SJSA1 (cell line): Measurements from ENCODE around the gene NPAS3. TPM values are rescaled to one million over a fixed set of nuclear protein-coding genes. Genes with fewer than 3 reads are reported as not detected.

ENCODE experiments used
- DNase-seq, 2 experiments: peaks; one replicate each; pipeline ENCODE4 v3.0.0-alpha.2; 2015 to 2020; ENCODE audit warnings: low spot score in 2 of 2, low read depth in 1 of 2
- H3K27ac ChIP-seq: fragments of 250-450 bp; sonication (Bioruptor Pico); 2 replicates; pipeline ENCODE4 v1.5.1; 2020; ENCODE audit warnings: mild to moderate bottlenecking, moderate library complexity
- H3K27me3 ChIP-seq: fragments of 250-450 bp; sonication (Bioruptor Pico); replicated peaks from 2 replicates; pipeline ENCODE4 v1.5.1; 2020; ENCODE audit warnings: mild to moderate bottlenecking, moderate library complexity
- H3K36me3 ChIP-seq: fragments of 250-450 bp; sonication (Bioruptor Pico); 2 replicates; pipeline ENCODE4 v1.5.1; 2020; ENCODE audit warnings: mild to moderate bottlenecking
- H3K4me1 ChIP-seq: fragments of 250-450 bp; sonication (Bioruptor Pico); replicated peaks from 2 replicates; pipeline ENCODE4 v1.6.1; 2021; ENCODE audit warnings: mild to moderate bottlenecking
- H3K4me3 ChIP-seq: fragments of 250-450 bp; sonication (Bioruptor Pico); 2 replicates; pipeline ENCODE4 v1.5.1; 2020; ENCODE audit warnings: mild to moderate bottlenecking
- H3K9me3 ChIP-seq: fragments of 250-450 bp; sonication (Bioruptor Pico); replicated peaks from 2 replicates; pipeline ENCODE4 v1.5.1; 2020; ENCODE audit warnings: mild to moderate bottlenecking
- total RNA-seq: library from RNA; depleted of rRNA; stranded (reverse); fragments of >200 nt; shearing (Covaris generic); gene quantifications from 2 replicates; pipeline ENCODE4 v1.2.3, GENCODE V29; 2014

NPAS3 gene
- total RNA-seq, 1 experiment from 2014 or later = 0.26 TPM

DNA sequence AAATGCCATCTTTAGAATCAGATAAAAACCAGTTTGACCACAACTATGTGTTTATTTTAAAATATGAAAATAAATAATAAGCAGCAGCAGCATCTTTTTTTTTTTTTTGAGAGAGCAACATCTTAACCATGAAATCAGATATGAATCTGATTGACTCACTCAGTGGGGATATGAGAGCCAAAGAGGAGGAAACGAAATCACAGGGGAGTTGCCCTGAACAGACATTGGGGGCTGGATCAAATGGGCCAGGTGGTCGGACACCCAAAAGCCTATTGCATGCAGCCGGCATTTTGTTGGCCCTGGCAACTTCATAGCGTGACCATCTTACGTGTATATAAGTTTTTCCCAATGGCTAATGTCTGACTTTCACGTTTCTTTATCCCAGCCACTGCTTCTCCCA, 321.1 kb downstream of the NPAS3 start:
- Histone ChIP-seq H3K27me3 (no peaks in the 10 kb centered on the region), H3K4me3 (no peak overlapping the region), H3K4me1 (no peaks in the 10 kb centered on the region), H3K27ac (no peak overlapping the region), H3K36me3 (no peaks in the 10 kb centered on the region), H3K9me3 (no peaks in the 10 kb centered on the region)
- DNase-seq = no peak

GRCh38 chr14:33271216-33271615, 332.5 kb downstream of the NPAS3 start:
- Histone ChIP-seq H3K27ac (no peak overlapping the region), H3K9me3 (no peaks in the 10 kb centered on the region), H3K36me3 (no peaks in the 10 kb centered on the region), H3K4me3 (no peak overlapping the region), H3K27me3 (no peaks in the 10 kb centered on the region), H3K4me1 (no peaks in the 10 kb centered on the region)
- DNase-seq = no peak

GRCh38 chr14:33271891-33272290, 333.2 kb downstream of the NPAS3 start:
- Histone ChIP-seq H3K4me1 (no peaks in the 10 kb centered on the region), H3K27ac (no peak overlapping the region), H3K9me3 (no peaks in the 10 kb centered on the region), H3K4me3 (no peak overlapping the region), H3K36me3 (no peaks in the 10 kb centered on the region), H3K27me3 (no peaks in the 10 kb centered on the region)
- no peak for DNase-seq

DNA sequence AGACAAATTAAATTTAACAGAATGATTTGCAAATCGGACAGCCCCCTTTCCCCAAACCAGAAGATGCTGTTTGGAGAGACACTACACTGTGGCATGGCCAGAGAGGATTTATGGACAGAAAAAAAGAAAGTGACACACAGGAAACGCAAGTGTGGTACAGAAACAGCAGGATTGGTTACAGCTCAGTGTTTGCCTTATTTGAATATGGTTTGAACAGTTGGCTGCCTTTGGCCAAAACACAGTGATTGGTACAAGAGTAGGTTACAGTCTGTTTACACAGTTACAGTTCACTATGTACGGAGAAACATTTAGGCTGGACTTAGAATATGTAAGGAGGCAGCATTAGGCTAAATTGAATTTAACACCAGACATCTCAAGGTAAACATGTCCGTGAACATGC, 335.3 kb downstream of the NPAS3 start:
- no peaks in the 10 kb centered on the region for H3K36me3 ChIP-seq
- no peaks in the 10 kb centered on the region for H3K27me3 ChIP-seq

GRCh38 chr14:33275879-33276278, 337.2 kb downstream of the NPAS3 start:
- no peak for DNase-seq
- H3K27ac ChIP-seq = no peak overlapping the region
- H3K4me1 ChIP-seq = no peaks in the 10 kb centered on the region
- H3K36me3 ChIP-seq = no peaks in the 10 kb centered on the region
- H3K4me3 ChIP-seq = no peak overlapping the region
- no peaks in the 10 kb centered on the region for H3K27me3 ChIP-seq
- H3K9me3 ChIP-seq = no peaks in the 10 kb centered on the region

More for the DNA sequence above, 335.3 kb downstream of the NPAS3 start:
- Histone ChIP-seq H3K4me1 (no peaks in the 10 kb centered on the region), H3K27ac (no peak overlapping the region), H3K4me3 (no peak overlapping the region), H3K9me3 (no peaks in the 10 kb centered on the region)
- no peak for DNase-seq

DNA sequence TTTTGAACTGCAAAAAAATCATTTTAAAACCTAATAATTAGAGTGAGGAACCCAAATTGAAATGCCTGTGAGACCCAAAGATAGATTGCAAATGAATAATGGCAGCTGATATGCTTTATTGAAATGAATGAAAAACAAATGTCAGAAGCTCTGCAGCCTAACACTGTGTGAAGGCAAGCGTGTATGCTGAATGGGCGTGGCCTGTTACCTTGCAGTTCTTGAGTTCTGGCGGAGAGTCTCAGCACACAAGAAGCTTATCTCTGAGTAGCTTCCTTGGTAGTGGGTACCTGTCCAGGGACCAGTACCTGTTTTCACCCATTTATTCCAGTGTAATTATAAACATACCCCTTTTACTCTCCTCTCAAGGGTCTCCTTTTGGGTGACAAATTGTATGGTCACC, 341.2 kb downstream of the NPAS3 start:
- Histone ChIP-seq H3K4me1 (no peaks in the 10 kb centered on the region), H3K27ac (no peak overlapping the region), H3K9me3 (no peaks in the 10 kb centered on the region), H3K4me3 (no peak overlapping the region), H3K36me3 (no peaks in the 10 kb centered on the region), H3K27me3 (no peaks in the 10 kb centered on the region)
- DNase-seq = no peak

DNA sequence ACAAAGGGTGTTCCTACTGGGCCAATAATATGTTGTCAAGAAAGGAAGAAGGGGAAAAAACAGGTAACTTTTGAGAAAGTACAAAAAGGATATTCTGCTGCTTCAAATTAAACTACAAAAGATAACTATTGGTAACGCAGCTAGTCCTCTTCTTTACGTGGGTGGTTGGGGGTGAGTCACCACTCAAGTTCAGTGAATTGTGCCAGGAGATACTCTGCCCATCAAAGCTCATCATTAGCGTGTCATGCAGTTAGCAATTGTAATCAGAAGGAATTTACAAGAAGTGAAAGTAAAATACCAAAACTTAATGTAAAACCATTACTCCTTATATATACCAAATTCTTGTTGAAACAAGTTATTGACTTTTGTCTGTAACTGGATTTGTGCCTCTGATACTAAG, 342.0 kb downstream of the NPAS3 start:
- Histone ChIP-seq H3K27ac (no peak overlapping the region), H3K27me3 (no peaks in the 10 kb centered on the region), H3K4me1 (no peaks in the 10 kb centered on the region), H3K9me3 (no peaks in the 10 kb centered on the region), H3K36me3 (no peaks in the 10 kb centered on the region), H3K4me3 (no peak overlapping the region)
- DNase-seq = no peak

- Histone ChIP-seq H3K4me3 (no peak overlapping the region), H3K36me3 (no peaks in the 10 kb centered on the region), H3K4me1 (no peaks in the 10 kb centered on the region), H3K27me3 (no peaks in the 10 kb centered on the region; the same call in 1 of the 2 replicates), H3K9me3 (no peaks in the 10 kb centered on the region), H3K27ac (no peak overlapping the region)
- DNase-seq = no peak
Observed at GRCh38 chr14:33282331-33283230, 343.9 kb downstream of the NPAS3 start.

DNA sequence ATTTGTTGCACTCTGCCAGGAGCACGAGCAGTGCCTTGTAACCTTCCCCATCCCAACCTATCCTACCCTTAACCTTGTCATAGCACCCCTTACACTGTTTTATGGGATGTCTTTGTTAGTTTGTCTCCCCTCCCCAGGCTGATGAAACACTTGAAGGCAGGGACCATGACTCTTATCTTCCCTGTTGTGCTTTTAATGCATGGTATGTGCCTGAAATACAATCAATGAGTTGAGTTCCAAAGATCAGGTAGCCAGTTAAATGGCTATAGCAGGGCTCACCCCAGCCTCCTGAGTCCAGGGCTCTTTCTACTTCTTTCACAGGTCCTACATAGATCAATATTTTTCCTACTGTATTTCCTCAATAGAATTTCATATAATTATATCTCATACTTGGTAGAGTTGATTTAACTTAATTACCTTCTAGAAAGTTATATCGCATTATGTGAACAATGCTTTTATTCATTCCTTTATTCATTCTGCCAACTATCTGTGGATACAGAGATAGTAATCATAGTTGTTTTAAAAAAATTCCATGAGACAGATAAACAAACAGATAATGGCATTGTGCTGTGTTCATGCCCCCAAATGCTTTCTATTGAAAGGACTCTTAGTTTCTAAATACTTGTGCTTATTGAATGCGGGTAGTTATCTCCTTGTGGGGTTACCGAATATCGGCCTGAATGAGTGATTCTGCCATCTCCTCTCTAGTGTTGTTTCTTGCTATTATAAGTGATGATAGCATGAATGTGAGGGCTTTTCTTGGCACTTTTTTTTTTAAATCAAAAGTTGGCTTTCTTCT, 347.4 kb downstream of the NPAS3 start:
- no peaks in the 10 kb centered on the region for H3K36me3 ChIP-seq
- H3K27ac ChIP-seq = no peak overlapping the region
- H3K4me3 ChIP-seq = no peak overlapping the region
- H3K27me3 ChIP-seq = no peaks in the 10 kb centered on the region; the same call in 1 of the 2 replicates
- no peaks in the 10 kb centered on the region for H3K9me3 ChIP-seq
- no peak for DNase-seq
- no peaks in the 10 kb centered on the region for H3K4me1 ChIP-seq

- Histone ChIP-seq H3K27ac (no peak overlapping the region), H3K36me3 (no peaks in the 10 kb centered on the region), H3K27me3 (no peaks in the 10 kb centered on the region; the same call in 1 of the 2 replicates), H3K9me3 (no peaks in the 10 kb centered on the region), H3K4me3 (no peak overlapping the region), H3K4me1 (no peaks in the 10 kb centered on the region)
- no peak for DNase-seq
Observed at GRCh38 chr14:33287189-33287588, 348.5 kb downstream of the NPAS3 start.

GRCh38 chr14:33290641-33291040, 352.0 kb downstream of the NPAS3 start:
- Histone ChIP-seq H3K4me3 (no peak overlapping the region), H3K27ac (no peak overlapping the region), H3K9me3 (no peaks in the 10 kb centered on the region), H3K27me3 (no peaks in the 10 kb centered on the region; the same call in 1 of the 2 replicates), H3K4me1 (no peaks in the 10 kb centered on the region), H3K36me3 (no peaks in the 10 kb centered on the region)
- DNase-seq = no peak

DNA sequence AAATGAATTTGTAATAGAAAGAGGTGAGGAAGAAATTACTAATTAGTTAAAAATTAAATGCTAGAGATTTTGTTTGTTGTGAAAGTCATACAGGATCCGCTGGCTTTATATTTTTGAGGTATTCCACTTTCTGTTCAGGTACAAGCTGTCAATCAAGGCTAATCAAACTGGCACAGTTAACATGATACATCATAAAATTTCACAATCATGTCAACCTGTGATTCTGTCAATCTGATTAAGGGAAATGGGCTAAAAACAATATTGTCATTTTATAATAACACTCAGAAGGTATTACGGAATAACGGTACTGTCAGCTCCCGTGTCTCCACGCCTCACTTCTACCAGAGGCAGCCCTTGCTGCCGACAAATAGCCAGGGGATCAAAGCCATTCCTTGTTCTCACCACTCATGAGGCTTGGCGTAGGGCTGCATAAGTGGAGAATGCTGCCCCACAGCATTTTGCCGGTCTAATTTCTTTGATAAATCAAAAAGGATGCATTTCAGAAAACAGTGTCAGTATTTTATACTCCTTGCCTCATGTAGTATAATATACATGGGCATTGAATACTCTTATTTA, 352.9 kb downstream of the NPAS3 start:
- Histone ChIP-seq H3K27me3 (no peaks in the 10 kb centered on the region; the same call in 1 of the 2 replicates), H3K4me3 (no peak overlapping the region), H3K4me1 (no peaks in the 10 kb centered on the region), H3K27ac (no peak overlapping the region), H3K36me3 (no peaks in the 10 kb centered on the region), H3K9me3 (no peaks in the 10 kb centered on the region)
- DNase-seq = no peak

GRCh38 chr14:33294419-33294818, 355.7 kb downstream of the NPAS3 start:
- Histone ChIP-seq H3K9me3 (no peaks in the 10 kb centered on the region), H3K4me1 (no peaks in the 10 kb centered on the region), H3K27ac (no peak overlapping the region), H3K27me3 (no peaks in the 10 kb centered on the region), H3K4me3 (no peak overlapping the region), H3K36me3 (no peaks in the 10 kb centered on the region)
- no peak for DNase-seq

DNA sequence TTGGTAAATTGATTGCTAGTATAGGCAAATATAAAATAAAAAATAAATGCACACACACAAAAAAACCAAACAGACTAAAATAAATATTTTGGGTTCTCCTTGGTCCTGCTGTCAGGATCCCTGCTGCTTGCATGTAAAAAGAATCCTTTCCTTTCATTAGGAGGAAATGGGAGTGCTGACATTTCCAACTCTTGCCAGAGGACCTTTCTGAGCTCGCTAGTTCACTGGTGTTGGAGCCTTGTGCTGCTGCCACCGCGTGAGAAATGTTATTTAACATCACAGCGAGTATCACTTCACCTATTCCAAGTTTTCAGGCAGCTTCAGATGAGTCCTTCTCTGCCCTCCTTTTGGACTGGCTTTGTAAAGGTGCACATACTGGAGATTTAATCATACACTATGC, 358.9 kb downstream of the NPAS3 start:
- H3K9me3 ChIP-seq = no peaks in the 10 kb centered on the region
- no peaks in the 10 kb centered on the region for H3K36me3 ChIP-seq
- H3K27ac ChIP-seq = no peak overlapping the region
- H3K4me3 ChIP-seq = no peak overlapping the region
- DNase-seq = no peak
- no peaks in the 10 kb centered on the region for H3K4me1 ChIP-seq
- H3K27me3 ChIP-seq = no peaks in the 10 kb centered on the region
